GM18526 (cell line): ENCODE results near the gene JAZF1.

ENCODE experiments used
- POLR2A ChIP-seq: IDR thresholded peaks from 3 replicates; pipeline ENCODE4 v1.6.1; 2011; ENCODE audit not compliant: insufficient read length; ENCODE audit errors: extremely low read depth

JAZF1 gene

GRCh38 chr7:27964820-27965219, 215.8 kb downstream of the JAZF1 start:
- TF ChIP-seq POLR2A: no peak

GRCh38 chr7:27963056-27963455, 217.5 kb downstream of the JAZF1 start:
- TF ChIP-seq POLR2A: no peak

- TF ChIP-seq POLR2A: no peak
Observed at GRCh38 chr7:27962273-27962672, 218.3 kb downstream of the JAZF1 start.

- TF ChIP-seq POLR2A: no peak
Observed at GRCh38 chr7:27961255-27961654, 219.3 kb downstream of the JAZF1 start.

- no peak for TF ChIP-seq POLR2A
Observed at GRCh38 chr7:27960415-27960814, 220.2 kb downstream of the JAZF1 start.

DNA sequence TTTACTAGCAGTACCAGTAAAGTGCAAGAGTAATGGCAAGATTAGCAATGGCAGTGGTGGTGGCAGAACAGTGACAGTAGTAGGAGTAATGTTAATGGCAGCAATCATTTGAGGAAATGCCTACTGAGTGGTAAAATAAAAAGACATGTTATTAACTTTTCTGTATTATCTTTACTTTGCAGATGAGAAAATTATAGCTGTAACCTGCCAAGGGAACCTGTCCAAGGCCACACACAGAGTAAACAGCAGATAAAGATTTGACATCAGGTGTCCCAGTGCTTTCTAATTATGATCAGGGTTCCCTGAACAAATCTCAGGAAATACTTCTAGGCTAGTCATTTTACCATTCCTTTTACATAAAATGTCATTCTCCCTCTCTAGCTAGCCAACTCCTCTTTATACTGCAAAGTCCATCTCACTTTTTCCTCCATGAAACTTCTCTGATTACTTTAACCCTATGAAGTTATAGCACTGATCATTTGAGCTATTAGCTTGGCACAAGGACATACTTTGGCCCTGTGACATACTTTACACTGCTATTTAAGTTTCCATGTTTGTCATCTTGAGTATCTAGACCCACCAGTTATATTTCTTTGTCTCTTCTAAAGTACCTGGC, 221.6 kb downstream of the JAZF1 start:
- no peak for TF ChIP-seq POLR2A

GRCh38 chr7:27955596-27955995, 225.0 kb downstream of the JAZF1 start:
- TF ChIP-seq POLR2A: no peak

- no peak for TF ChIP-seq POLR2A
Observed at GRCh38 chr7:27955011-27955410, 225.6 kb downstream of the JAZF1 start.

GRCh38 chr7:27953777-27954176, 226.8 kb downstream of the JAZF1 start:
- TF ChIP-seq POLR2A: no peak

DNA sequence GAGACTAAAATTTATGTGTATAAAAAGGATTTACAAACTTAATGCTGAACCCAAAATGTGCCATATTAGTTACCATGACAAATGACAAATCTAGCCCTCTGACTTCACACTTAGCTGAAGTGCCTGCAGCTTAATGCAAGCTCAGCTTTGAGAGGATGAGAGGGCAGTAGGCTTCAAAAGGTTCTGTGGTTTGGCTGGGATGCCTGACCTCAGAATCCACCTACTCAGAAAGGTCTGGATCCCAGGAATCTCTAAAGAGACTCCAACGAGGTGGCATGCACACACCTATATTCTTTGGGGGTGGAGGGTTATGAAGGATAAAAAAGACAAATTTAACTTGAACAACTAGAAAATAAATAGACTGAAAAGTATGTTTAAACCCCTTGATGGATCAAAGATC, 227.2 kb downstream of the JAZF1 start:
- TF ChIP-seq POLR2A: no peak

- no peak for TF ChIP-seq POLR2A
Observed at GRCh38 chr7:27952456-27953285, 227.9 kb downstream of the JAZF1 start.

GRCh38 chr7:27950123-27950522, 230.5 kb downstream of the JAZF1 start:
- no peak for TF ChIP-seq POLR2A

GRCh38 chr7:27948861-27949260, 231.7 kb downstream of the JAZF1 start:
- TF ChIP-seq POLR2A: no peak

GRCh38 chr7:27947586-27948278, 232.9 kb downstream of the JAZF1 start:
- no peak for TF ChIP-seq POLR2A

DNA sequence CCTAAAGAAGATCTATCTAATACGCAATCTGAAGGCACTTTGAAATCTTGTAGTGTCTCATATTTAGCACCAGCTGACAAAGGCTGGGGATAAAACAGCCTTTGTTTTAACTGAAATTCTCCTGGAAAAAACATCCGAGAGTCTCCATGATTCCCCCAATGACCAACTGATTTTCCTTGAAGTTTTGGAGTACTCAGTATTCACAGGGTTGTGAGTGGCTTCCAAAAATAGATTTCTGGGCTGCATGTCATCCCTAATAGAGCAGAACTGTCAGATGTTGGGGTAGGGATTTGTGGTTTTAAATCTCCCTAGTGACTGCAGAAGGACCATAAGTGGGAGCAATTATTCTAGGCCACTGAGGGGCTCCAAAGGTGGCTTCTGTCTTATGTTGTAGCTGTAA, 234.2 kb downstream of the JAZF1 start:
- TF ChIP-seq POLR2A: no peak
